GM23338 (cell line): ENCODE measurements around the gene IL6R. TPM values are rescaled to one million over a fixed set of nuclear protein-coding genes. Genes with fewer than 3 reads are reported as not detected.

Experiments
- ATAC-seq: fragments of 200-7000 bp; cut with Tn5 transposase; 3 replicates; pipeline ENCODE4 v1.9.1; 2020
- DNase-seq: peaks from one replicate; pipeline ENCODE4 v3.0.0-alpha.2; 2015; ENCODE audit warnings: low spot score
- H2AFZ ChIP-seq: fragments of 200-600 bp; sonication (generic); 2 replicates; pipeline ENCODE4 v1.8.0; 2016; ENCODE audit warnings: antibody characterized with exemption, mild to moderate bottlenecking, moderate library complexity
- H3F3A ChIP-seq: fragments of 200-600 bp; sonication (generic); replicated peaks from 2 replicates; pipeline ENCODE4 v1.8.0; 2017; ENCODE audit warnings: antibody characterized with exemption, mixed run types, low read depth
- H3K27ac ChIP-seq: fragments of 200-600 bp; sonication (generic); 2 replicates; pipeline ENCODE4 v1.6.1; 2016; ENCODE audit warnings: low read depth
- H3K27me3 ChIP-seq: fragments of 200-600 bp; sonication (generic); 2 replicates; pipeline ENCODE4 v1.8.0; 2016; ENCODE audit warnings: mild to moderate bottlenecking, mixed run types, moderate library complexity; ENCODE audit not compliant: insufficient read depth
- H3K36me3 ChIP-seq: fragments of 200-600 bp; sonication (generic); 2 replicates; pipeline ENCODE4 v1.8.0; 2016; ENCODE audit warnings: mild to moderate bottlenecking; ENCODE audit not compliant: insufficient read depth
- H3K4me1 ChIP-seq: fragments of 200-600 bp; sonication (generic); 2 replicates; pipeline ENCODE4 v1.8.0; 2016; ENCODE audit warnings: mild to moderate bottlenecking, moderate library complexity; ENCODE audit not compliant: insufficient read depth
- H3K4me2 ChIP-seq: fragments of 200-600 bp; sonication (generic); 2 replicates; pipeline ENCODE4 v1.7.1; 2017; ENCODE audit warnings: mixed run types
- H3K4me3 ChIP-seq: fragments of 200-600 bp; sonication (generic); 2 replicates; pipeline ENCODE4 v1.6.1; 2016; ENCODE audit warnings: mixed run types
- H3K79me2 ChIP-seq: fragments of 200-600 bp; sonication (generic); replicated peaks from 2 replicates; pipeline ENCODE4 v1.8.0; 2017; ENCODE audit warnings: mild to moderate bottlenecking; ENCODE audit not compliant: insufficient read depth
- H3K9me2 ChIP-seq: fragments of 200-600 bp; sonication (generic); 2 replicates; pipeline ENCODE4 v1.8.0; 2017; ENCODE audit not compliant: insufficient read depth
- H4K20me1 ChIP-seq: fragments of 200-600 bp; sonication (generic); replicated peaks from 2 replicates; pipeline ENCODE4 v1.8.0; 2017; ENCODE audit warnings: mild to moderate bottlenecking; ENCODE audit not compliant: insufficient read depth
- H3K27ac Mint-ChIP-seq: 2 replicates; pipeline ENCODE4 v1.8.0; 2020; ENCODE audit warnings: inconsistent platforms, mild to moderate bottlenecking, moderate library complexity, mixed read lengths
- H3K27me3 Mint-ChIP-seq: 3 replicates; pipeline ENCODE4 v1.8.0; 2022; ENCODE audit warnings: low read depth, mild to moderate bottlenecking, moderate library complexity, mixed read lengths, inconsistent platforms; ENCODE audit not compliant: insufficient read depth, poor library complexity
- H3K36me3 Mint-ChIP-seq: 3 replicates; pipeline ENCODE4 v1.8.0; 2021; ENCODE audit warnings: low read depth, mild to moderate bottlenecking, inconsistent platforms, moderate library complexity, mixed read lengths
- H3K4me1 Mint-ChIP-seq: 3 replicates; pipeline ENCODE4 v1.8.0; 2020; ENCODE audit warnings: mild to moderate bottlenecking, inconsistent platforms, mixed read lengths
- H3K4me3 Mint-ChIP-seq: 3 replicates; pipeline ENCODE4 v1.8.0; 2021; ENCODE audit warnings: moderate library complexity, mild to moderate bottlenecking, inconsistent platforms, mixed read lengths
- H3K9me3 Mint-ChIP-seq: 3 replicates; pipeline ENCODE4 v1.8.0; 2020; ENCODE audit warnings: moderate library complexity, mild to moderate bottlenecking, inconsistent platforms, mixed read lengths
- CTCF ChIP-seq, 2 experiments: fragments of 200-600 bp in 1 of 2; sonication (generic) in 1 of 2; conservative IDR thresholded peaks; 2 replicates each; pipeline versions ENCODE4 v1.5.1 to v1.6.1; 2016 to 2017; ENCODE audit warnings: antibody characterized with exemption in 2 of 2, low read depth in 2 of 2, mild to moderate bottlenecking in 2 of 2, moderate library complexity in 1 of 2
- EZH2 ChIP-seq: fragments of 200-600 bp; sonication (generic); IDR thresholded peaks from one replicate; pipeline ENCODE4 v1.8.0; 2017; ENCODE audit warnings: antibody characterized with exemption, mild to moderate bottlenecking, low read depth; ENCODE audit not compliant: unreplicated experiment
- EZH2phosphoT487 ChIP-seq: fragments of 200-600 bp; sonication (generic); IDR thresholded peaks from one replicate; pipeline ENCODE4 v1.8.1; 2018; ENCODE audit warnings: antibody characterized with exemption; ENCODE audit not compliant: unreplicated experiment
- JUNB ChIP-seq: IDR thresholded peaks from one replicate; pipeline ENCODE4 v1.6.1; 2016; ENCODE audit warnings: antibody characterized with exemption; ENCODE audit not compliant: unreplicated experiment
- NANOG ChIP-seq: IDR thresholded peaks from 2 replicates; pipeline ENCODE4 v1.6.1; 2016; ENCODE audit warnings: antibody characterized with exemption, borderline replicate concordance
- STAT1 ChIP-seq: IDR thresholded peaks from one replicate; pipeline ENCODE4 v1.6.1; 2016; ENCODE audit warnings: antibody characterized with exemption; ENCODE audit not compliant: unreplicated experiment
- ZNF114 ChIP-seq: fragments of 250-450 bp; sonication (Bioruptor Pico); IDR thresholded peaks from 2 replicates; pipeline ENCODE4 v1.5.0; 2020; ENCODE audit warnings: mild to moderate bottlenecking, moderate library complexity
- ZNF331 ChIP-seq: fragments of 250-450 bp; sonication (Bioruptor Pico); IDR thresholded peaks from 2 replicates; pipeline ENCODE4 v1.5.0; 2020; ENCODE audit warnings: low read depth, mild to moderate bottlenecking, moderate library complexity
- ZNF462 ChIP-seq: fragments of 250-450 bp; sonication (Bioruptor Pico); IDR thresholded peaks from 2 replicates; pipeline ENCODE4 v1.5.0; 2020; ENCODE audit warnings: mild to moderate bottlenecking, moderate library complexity
- polyA plus RNA-seq: library from polyadenylated mRNA; unstranded; fragments of >200 nt; fragmentation: Nextera tagmentation; extraction: Ambion mirVana; gene quantifications from 2 replicates; pipeline ENCODE4 v1.2.1, GENCODE V29; 2016
- total RNA-seq: library from RNA; depleted of rRNA; stranded (reverse); fragments of >200 nt; shearing (Covaris generic); gene quantifications from 2 replicates; pipeline ENCODE4 v1.2.3, GENCODE V29; 2014
- TF ChIP-seq, protein P1 (sequence below): IDR thresholded peaks from one replicate; pipeline ENCODE4 v1.6.1; 2018; ENCODE audit warnings: antibody characterized with exemption; ENCODE audit not compliant: unreplicated experiment
- TF ChIP-seq, protein P2 (sequence below): IDR thresholded peaks from 2 replicates; pipeline ENCODE4 v1.6.1; 2016; ENCODE audit warnings: antibody characterized with exemption

Gene IL6R
- total and polyA plus RNA-seq, 2 experiments from 2014 or later, result 1.0 to 13.8 TPM

DNA sequence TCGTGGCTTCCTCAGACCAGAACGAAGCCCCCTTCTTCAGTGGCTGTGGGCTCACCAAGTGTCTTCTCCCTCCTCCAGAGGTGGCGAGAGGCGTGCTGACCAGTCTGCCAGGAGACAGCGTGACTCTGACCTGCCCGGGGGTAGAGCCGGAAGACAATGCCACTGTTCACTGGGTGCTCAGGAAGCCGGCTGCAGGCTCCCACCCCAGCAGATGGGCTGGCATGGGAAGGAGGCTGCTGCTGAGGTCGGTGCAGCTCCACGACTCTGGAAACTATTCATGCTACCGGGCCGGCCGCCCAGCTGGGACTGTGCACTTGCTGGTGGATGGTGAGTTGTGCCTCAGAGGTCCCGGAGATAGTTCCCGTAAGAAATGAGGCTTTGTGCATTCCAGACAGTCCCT lies 24.0 kb downstream of the IL6R start:
- Histone ChIP-seq H3K9me2 (no peaks in the 10 kb centered on the region), H3K36me3 (no peaks in the 10 kb centered on the region), H3K4me1 (peaks cover 24% of the 10 kb centered on the region), H4K20me1 (no peaks in the 10 kb centered on the region), H3K4me2 (no peak overlapping the region), H3K27me3 (no peaks in the 10 kb centered on the region), H3K27ac (no peak overlapping the region), H2AFZ (no peak overlapping the region), H3K79me2 (no peaks in the 10 kb centered on the region), H3K4me3 (no peak overlapping the region), H3F3A (no peaks in the 10 kb centered on the region)
- Mint-ChIP-seq H3K9me3 (no peaks in the 10 kb centered on the region; the same call in 2 of the 3 replicates), H3K27ac (no peak overlapping the region), H3K36me3 (no peaks in the 10 kb centered on the region), H3K4me3 (no peak overlapping the region), H3K4me1 (peaks cover 26% of the 10 kb centered on the region), H3K27me3 (peaks cover 3% of the 10 kb centered on the region)
- TF ChIP-seq, protein P1, sequence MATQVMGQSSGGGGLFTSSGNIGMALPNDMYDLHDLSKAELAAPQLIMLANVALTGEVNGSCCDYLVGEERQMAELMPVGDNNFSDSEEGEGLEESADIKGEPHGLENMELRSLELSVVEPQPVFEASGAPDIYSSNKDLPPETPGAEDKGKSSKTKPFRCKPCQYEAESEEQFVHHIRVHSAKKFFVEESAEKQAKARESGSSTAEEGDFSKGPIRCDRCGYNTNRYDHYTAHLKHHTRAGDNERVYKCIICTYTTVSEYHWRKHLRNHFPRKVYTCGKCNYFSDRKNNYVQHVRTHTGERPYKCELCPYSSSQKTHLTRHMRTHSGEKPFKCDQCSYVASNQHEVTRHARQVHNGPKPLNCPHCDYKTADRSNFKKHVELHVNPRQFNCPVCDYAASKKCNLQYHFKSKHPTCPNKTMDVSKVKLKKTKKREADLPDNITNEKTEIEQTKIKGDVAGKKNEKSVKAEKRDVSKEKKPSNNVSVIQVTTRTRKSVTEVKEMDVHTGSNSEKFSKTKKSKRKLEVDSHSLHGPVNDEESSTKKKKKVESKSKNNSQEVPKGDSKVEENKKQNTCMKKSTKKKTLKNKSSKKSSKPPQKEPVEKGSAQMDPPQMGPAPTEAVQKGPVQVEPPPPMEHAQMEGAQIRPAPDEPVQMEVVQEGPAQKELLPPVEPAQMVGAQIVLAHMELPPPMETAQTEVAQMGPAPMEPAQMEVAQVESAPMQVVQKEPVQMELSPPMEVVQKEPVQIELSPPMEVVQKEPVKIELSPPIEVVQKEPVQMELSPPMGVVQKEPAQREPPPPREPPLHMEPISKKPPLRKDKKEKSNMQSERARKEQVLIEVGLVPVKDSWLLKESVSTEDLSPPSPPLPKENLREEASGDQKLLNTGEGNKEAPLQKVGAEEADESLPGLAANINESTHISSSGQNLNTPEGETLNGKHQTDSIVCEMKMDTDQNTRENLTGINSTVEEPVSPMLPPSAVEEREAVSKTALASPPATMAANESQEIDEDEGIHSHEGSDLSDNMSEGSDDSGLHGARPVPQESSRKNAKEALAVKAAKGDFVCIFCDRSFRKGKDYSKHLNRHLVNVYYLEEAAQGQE, result no peak
- TF ChIP-seq ZNF331 (CRISPR knock-in tag) (no peak), EZH2 (no peak), EZH2phosphoT487 (no peak), CTCF (conservative IDR thresholded peaks at IDR 0.05; ENCODE audit: low read depth in 2 of 2) (no peak), ZNF114 (CRISPR knock-in tag) (no peak), NANOG (no peak), STAT1 (no peak), JUNB (no peak), ZNF462 (CRISPR knock-in tag) (no peak)
- TF ChIP-seq, protein P2, sequence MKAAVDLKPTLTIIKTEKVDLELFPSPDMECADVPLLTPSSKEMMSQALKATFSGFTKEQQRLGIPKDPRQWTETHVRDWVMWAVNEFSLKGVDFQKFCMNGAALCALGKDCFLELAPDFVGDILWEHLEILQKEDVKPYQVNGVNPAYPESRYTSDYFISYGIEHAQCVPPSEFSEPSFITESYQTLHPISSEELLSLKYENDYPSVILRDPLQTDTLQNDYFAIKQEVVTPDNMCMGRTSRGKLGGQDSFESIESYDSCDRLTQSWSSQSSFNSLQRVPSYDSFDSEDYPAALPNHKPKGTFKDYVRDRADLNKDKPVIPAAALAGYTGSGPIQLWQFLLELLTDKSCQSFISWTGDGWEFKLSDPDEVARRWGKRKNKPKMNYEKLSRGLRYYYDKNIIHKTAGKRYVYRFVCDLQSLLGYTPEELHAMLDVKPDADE, result no peak
- DNase-seq (no peak), ATAC-seq (no peak)
